ENCODE data around the gene PALLD. TPM values are rescaled to one million over a fixed set of nuclear protein-coding genes. Genes with fewer than 3 reads are reported as not detected.

The PALLD gene
- total RNA-seq, 4 donors from 2014 or later, result 60.2 to 437 (median 118) TPM

- no peak overlapping the region for H3K4me3 ChIP-seq
- no peaks in the 10 kb centered on the region for H3K27me3 ChIP-seq
- 88 to 93% methylated on average over 11 of the region's 11 CpGs for WGBS, 2 donors
- H3K9me3 ChIP-seq, result no peaks in the 10 kb centered on the region
- intact Hi-C loops (cut with DNase I), result no loop called here
- no peaks in the 10 kb centered on the region for H3K4me1 ChIP-seq
- TF ChIP-seq, protein P1, sequence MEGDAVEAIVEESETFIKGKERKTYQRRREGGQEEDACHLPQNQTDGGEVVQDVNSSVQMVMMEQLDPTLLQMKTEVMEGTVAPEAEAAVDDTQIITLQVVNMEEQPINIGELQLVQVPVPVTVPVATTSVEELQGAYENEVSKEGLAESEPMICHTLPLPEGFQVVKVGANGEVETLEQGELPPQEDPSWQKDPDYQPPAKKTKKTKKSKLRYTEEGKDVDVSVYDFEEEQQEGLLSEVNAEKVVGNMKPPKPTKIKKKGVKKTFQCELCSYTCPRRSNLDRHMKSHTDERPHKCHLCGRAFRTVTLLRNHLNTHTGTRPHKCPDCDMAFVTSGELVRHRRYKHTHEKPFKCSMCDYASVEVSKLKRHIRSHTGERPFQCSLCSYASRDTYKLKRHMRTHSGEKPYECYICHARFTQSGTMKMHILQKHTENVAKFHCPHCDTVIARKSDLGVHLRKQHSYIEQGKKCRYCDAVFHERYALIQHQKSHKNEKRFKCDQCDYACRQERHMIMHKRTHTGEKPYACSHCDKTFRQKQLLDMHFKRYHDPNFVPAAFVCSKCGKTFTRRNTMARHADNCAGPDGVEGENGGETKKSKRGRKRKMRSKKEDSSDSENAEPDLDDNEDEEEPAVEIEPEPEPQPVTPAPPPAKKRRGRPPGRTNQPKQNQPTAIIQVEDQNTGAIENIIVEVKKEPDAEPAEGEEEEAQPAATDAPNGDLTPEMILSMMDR (IDR thresholded peaks at IDR 0.05), result no peak
- no peak for TF ChIP-seq POLR2A (IDR thresholded peaks at IDR 0.05)
- H3K36me3 ChIP-seq, result no peaks in the 10 kb centered on the region
- no peak for DNase-seq
- H3K27ac ChIP-seq, result no peak overlapping the region
Measured at GRCh38 chr4:168677879-168678278, 181.0 kb downstream of the PALLD start.

DNA sequence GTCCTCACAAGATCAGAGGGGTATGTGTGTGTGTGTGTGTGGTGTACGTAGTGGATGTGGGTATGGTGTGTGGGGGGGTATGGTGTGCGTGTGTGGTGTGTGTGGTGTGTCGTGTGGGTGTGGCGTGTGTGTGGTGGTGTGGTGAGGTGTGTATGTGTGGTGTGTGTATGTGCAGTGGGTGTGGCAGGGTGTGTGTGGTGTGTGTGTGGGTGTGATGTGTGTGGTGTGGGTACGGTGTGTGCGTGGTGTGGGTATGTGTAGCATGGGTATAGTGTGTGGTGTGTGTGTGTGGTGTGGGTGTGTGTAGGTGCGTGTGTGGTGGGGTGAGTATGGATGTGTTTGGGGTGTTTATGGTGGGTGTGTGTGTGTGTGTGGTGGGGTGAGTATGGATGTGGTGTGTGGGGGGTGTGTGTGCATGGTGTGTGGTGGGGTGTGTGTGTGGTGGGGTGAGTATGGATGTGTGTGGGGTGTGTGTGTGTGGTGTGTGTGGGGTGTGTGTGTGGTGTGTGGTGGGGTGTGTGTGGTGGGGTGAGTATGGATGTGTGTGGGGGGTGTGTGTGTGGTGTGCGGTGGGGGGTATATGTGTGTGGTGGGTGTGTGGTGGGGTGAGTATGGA lies 182.0 kb downstream of the PALLD start:
- Histone ChIP-seq H3K36me3 (no peaks in the 10 kb centered on the region), H3K27me3 (no peaks in the 10 kb centered on the region), H3K4me3 (no peak overlapping the region), H3K9me3 (no peaks in the 10 kb centered on the region), H3K4me1 (no peaks in the 10 kb centered on the region), H3K27ac (no peak overlapping the region)
- intact Hi-C loops (cut with DNase I), result no loop called here
- no peak for TF ChIP-seq POLR2A (IDR thresholded peaks at IDR 0.05)
- TF ChIP-seq, protein P1 (IDR thresholded peaks at IDR 0.05), result no peak
- 90 to 93% methylated on average over 8 of the region's 8 CpGs for WGBS, 2 donors
- no peak for DNase-seq

DNA sequence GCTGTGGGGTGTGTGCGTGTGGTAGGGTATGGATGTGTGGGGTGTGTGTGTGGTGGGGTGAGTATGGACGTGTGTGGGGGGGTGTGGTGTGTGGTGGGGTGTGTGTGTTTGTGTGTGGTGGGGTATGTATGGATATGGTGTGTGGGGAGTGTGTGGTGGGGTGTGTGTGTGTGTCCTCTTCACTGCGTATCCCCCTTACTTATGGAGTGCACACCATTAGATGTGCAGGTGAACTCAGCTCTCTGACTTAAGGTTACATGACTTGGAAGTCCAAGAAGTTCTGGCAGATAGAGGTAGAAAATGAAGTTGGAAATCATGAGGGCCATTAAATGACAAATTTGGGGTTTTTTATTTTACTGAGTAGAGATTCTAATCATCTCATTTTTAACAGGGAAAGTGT lies 182.5 kb downstream of the PALLD start:
- 88 to 93% methylated on average over 3 of the region's 3 CpGs for WGBS, 2 donors
- H3K27ac ChIP-seq, result no peak overlapping the region
- DNase-seq, result no peak
- no peaks in the 10 kb centered on the region for H3K9me3 ChIP-seq
- no peak overlapping the region for H3K4me3 ChIP-seq
- no peaks in the 10 kb centered on the region for H3K27me3 ChIP-seq
- intact Hi-C loops (cut with DNase I), result no loop called here
- no peaks in the 10 kb centered on the region for H3K36me3 ChIP-seq
- no peaks in the 10 kb centered on the region for H3K4me1 ChIP-seq
- no peak for TF ChIP-seq POLR2A (IDR thresholded peaks at IDR 0.05)
- TF ChIP-seq, protein P1 (IDR thresholded peaks at IDR 0.05), result no peak

GRCh38 chr4:168679819-168680218 lies 183.0 kb downstream of the PALLD start:
- H3K27ac ChIP-seq, result no peak overlapping the region
- no peaks in the 10 kb centered on the region for H3K4me1 ChIP-seq
- no peaks in the 10 kb centered on the region for H3K27me3 ChIP-seq
- no peak overlapping the region for H3K4me3 ChIP-seq
- intact Hi-C loops (cut with DNase I), result no loop called here
- H3K9me3 ChIP-seq, result no peaks in the 10 kb centered on the region
- no peak for DNase-seq
- 89 to 90% methylated on average over 4 of the region's 4 CpGs for WGBS, 2 donors
- TF ChIP-seq, protein P1 (IDR thresholded peaks at IDR 0.05), result no peak
- TF ChIP-seq POLR2A (IDR thresholded peaks at IDR 0.05), result no peak
- no peaks in the 10 kb centered on the region for H3K36me3 ChIP-seq

- Histone ChIP-seq H3K4me3 (no peak overlapping the region), H3K36me3 (no peaks in the 10 kb centered on the region), H3K9me3 (no peaks in the 10 kb centered on the region), H3K27me3 (no peaks in the 10 kb centered on the region), H3K4me1 (no peaks in the 10 kb centered on the region), H3K27ac (no peak overlapping the region)
- no peak for DNase-seq
- TF ChIP-seq, protein P1 (IDR thresholded peaks at IDR 0.05), result no peak
- 52 to 74% methylated on average over 3 of the region's 3 CpGs for WGBS, 2 donors
- intact Hi-C loops (cut with DNase I), result no loop called here
Measured at GRCh38 chr4:168682898-168683500, 186.1 kb downstream of the PALLD start.

Data from esophagus squamous epithelium (tissue), 5 donors.